GM10847 (cell line): ENCODE results near the gene DNAJB11.

Experiments
- POLR2A ChIP-seq: IDR thresholded peaks from 2 replicates; pipeline ENCODE4 v1.6.1; 2011; ENCODE audit not compliant: insufficient read length; ENCODE audit errors: extremely low read depth

DNAJB11 gene

DNA sequence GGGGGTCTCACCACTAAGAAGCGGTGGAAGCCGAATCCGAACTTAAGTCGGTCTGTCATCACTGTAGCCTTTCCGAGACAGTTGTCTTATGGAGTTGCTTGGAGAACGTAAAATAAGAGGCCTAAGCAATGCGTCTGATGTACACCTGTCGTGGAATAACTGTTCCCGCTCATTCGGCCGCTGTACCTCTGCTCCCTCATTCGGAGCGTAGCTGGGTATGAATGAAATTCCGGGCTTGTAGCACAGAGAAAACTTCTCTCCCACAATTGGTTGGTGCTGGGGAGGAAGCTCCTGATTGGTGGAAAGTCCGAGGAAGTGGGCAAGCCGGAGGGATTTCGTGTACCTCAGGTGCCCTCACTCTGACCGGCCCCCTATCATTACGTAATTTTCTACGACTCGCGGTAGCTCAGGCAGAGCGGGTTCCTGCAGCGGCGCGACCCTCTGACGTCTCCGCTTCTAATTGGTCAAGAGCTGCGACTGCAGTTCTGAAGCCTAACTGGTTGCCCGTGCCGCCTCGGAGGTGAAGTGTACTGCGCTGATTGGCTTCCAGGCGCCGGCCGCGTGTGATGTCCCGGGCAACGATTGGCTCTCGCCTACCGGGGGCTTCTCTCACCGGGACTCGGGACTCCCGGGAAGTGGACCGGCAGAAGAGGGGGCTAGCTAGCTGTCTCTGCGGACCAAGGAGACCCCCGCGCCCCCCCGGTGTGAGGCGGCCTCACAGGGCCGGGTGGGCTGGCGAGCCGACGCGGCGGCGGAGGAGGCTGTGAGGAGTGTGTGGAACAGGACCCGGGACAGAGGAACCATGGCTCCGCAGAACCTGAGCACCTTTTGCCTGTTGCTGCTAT, at the start of gene DNAJB11:
TSS of gene DNAJB11 (plus strand) at position 625 of the 845 bp plus-strand sequence. CDS start at position 803, 178 bp downstream.
- peak; percentile 68 for TF ChIP-seq POLR2A

DNA sequence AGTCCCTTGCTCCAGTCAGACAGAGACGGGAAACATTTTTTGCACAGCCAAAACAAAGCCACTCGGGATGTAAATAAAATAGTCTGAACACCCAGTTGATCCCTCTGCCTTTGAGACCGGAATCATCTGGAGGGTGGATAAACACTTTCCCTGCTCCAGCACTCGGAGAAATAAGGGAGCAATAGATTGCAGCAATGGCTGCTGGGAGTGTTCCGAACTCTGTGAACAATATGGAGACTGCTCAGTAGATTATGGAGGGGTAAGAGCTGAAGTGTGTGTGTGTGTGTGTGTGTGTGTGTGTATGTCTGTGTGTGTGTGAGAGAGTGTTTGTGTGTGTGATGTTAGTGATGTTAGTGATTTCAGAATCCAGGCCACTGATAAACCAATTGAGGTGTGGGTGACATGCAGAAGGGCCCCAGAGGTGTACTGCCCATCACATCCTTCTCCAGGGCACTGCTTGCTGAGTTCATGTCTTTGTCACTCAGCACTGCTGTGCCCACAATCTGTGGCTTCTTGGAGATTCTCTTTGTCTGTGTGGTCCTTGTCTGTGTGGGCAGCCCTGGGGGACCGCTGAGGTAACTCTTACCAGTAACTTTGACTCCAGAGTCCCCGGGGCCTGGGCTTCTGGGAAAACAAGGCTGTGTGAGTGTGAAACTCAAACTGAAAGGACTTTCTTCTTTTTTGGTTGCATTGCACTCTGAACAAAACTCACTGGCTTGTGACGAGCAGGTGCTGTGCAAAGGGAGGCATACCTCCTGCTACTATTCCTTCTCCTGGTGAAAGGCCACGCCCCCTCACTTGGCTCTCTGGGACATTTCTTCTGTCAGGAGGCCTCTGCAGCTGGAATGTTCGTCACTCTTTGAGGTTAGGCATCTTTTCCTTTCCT, 49.3 kb upstream of the DNAJB11 start:
- no peak for TF ChIP-seq POLR2A

DNA sequence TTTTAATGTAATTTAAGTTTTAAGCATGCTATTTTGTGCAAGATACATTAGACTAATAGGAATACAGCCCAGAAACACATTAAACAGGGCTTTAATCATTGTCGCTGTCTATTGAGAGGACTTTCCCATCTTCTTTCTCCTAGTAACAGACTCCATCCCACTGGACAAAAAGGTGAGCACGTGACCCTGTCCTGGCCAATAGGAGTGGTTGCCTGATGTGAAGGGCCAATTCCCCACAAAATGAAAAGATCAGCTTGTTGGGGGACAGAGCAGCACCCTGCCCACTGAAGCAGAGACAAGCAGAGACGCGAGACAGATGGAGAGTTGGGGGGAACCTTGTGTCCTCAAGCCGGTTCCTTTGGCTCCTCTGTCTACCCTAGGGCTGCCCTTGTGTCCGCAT, 47.5 kb upstream of the DNAJB11 start:
- no peak for TF ChIP-seq POLR2A

DNA sequence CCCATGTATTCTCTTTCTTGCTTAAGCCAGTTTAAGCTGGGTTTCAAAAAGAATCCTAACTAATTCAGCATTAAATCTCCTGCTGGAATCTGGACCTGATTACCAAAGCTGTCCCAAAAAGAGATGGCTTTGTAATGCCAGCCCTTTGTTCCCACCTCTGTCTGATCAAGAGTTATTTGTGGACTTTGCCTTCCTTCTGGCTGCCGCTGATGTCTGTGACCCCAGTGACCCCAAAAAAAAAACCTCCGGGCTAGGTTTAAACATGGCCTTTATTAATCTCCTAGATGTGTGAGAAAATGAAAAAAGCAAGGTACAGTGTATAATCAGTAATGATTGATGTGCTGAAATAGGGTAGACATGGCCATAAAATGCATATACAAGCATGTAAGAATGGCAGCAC, 47.1 kb upstream of the DNAJB11 start:
- TF ChIP-seq POLR2A, result no peak

DNA sequence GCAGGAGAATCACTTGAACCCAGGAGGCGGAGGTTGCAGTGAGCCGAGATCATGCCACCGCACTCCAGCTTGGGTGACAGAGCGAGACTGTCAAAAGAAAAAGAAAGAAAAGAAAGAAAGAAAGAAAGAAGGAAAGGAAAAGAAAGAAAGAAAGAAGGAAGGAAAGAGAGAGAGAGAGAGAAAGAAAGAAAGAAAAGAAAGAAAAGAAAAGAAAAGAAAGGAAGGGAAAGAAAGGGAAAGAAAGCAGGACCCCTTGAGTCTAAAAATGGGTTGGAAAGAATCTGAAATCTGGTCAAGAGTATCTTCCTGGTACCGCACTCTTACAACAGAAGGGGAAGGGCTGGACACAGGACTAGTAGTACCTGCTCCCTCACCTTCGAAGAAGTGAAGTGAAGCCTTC, 45.9 kb upstream of the DNAJB11 start:
- no peak for TF ChIP-seq POLR2A

DNA sequence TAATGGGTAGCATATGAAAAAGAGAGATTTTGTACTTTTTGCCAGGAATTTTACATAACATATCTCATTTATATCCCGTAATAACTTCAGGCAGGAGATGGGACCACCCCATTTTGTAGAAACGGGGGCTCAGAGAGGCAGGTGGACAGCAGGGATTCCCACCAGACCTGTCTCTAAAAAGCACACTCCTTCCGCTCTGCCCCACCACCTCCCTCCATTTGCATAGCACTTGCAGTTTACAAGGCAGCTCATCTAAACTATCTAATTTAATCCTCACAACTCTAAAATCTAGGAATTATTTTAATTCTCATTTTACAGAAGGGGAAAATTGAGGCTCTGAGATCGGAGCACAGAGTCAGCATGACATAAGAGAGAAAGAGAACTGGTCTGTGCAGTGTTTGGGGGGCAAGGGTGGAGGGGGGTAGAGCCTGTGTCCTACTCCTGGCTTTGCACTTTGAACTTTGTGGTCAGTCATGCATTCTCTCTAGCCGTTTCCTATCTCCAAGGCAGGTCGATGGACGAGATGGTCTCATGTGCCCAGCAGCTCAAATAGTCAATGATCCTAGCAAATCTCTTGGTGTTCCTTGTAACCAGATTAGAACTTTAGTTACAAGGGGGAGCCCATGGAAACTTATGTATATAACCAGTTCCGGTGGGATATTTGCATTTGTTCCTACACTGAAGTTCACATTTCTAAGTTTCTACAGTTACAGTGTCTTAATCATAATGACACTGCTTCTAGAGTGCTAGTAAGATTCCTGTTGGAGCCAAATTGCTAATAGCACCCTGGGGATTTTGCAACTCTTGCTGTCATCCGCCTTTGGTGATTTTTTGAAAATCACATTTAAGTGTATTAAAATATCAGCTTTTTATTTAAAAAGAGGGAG, 44.9 kb upstream of the DNAJB11 start:
- TF ChIP-seq POLR2A, result no peak

DNA sequence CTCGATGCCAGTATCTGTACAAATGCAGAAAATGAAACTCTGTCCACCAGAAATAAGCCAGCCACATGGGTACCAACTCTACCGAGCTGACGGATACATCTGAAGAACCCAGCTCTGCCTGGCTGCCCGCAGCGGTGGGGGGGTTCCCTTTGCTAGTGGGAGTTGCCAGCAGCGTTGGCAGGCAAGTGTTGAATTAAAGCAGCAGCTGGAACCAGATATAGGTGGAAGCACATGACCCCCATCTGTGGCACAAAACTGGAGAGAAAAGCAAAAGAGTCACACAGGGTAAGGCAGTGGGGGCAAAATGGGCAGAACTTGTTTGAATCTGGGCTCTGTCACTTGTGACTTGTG, 44.3 kb upstream of the DNAJB11 start:
- TF ChIP-seq POLR2A, result no peak

DNA sequence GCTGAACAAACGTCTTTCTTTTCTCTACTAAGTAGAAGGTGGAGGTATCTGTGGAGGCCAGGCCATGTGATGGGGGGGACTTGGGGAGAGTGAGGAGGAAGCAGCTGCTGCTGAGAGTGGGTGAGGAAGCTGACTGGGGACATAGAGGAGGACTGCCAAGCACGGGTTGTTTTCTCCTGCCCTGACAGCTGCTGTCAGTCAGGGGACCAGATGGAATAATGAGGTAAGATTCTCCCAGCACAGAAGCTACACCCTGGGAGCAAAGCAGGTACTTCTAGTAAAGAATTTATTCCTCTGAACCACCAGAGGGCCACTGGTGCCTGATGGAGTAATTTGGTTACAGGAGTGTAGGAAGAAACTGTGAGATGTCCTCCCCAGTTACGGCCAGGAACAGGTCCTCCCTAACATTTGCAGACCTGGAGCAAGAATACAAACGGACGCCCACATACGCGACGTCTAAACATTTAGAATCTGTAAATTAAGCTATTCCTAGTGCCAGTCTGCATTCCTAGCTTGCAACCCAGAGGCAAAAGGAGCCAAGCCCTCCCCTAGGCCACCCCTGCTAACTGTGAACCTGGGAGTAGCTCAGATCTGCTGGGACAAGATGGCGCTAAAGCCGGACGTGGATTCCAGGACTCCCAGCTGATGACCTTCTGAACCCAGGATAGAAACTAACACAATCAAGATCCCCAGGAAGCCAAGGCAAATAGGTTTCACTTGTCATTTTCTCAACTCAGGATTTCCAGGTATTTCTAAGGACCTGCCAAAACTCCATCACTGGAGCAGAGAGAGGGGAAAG, 41.1 kb upstream of the DNAJB11 start:
- TF ChIP-seq POLR2A, result no peak

DNA sequence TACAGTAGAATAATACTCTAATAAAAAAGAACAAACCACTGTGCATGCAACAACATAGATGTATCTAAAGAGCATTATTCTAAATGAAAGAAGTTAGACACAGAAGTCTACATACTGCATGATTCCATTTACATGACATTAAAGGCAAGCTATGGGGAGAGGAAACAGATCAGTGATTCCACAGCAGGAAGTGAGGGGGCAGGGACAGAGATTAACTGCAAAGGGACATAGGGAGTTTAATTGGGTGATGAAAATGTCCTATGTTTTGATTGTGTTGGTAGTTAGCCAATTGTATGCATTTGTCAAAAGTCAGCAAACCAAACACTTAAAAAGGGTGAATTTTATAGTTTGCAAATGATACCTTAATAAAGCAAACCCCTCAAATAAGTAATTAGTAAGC, 40.1 kb upstream of the DNAJB11 start:
- TF ChIP-seq POLR2A, result no peak

DNA sequence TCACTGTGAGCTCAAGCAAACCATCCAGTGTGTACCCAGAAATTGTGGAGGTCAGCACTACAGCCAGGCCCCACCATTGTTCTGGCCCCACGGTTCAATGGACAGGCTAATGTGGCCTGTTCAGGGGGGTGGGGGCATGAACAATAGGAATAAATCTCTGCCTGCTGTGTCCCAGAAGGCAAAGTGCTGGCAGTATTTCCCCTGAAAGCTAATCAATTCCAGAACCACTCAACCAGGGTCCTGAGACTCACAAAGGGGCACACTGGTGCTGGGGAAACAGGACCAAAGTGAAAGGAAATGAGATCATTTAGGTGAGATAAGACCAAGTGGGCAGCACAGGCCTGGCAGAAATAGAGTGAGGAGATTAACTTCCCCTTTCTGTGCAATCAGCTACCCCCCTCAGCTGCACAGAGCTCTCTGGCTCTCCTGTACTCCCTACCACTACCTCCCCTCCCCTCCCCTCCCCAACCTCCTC, 37.9 kb upstream of the DNAJB11 start:
- no peak for TF ChIP-seq POLR2A

DNA sequence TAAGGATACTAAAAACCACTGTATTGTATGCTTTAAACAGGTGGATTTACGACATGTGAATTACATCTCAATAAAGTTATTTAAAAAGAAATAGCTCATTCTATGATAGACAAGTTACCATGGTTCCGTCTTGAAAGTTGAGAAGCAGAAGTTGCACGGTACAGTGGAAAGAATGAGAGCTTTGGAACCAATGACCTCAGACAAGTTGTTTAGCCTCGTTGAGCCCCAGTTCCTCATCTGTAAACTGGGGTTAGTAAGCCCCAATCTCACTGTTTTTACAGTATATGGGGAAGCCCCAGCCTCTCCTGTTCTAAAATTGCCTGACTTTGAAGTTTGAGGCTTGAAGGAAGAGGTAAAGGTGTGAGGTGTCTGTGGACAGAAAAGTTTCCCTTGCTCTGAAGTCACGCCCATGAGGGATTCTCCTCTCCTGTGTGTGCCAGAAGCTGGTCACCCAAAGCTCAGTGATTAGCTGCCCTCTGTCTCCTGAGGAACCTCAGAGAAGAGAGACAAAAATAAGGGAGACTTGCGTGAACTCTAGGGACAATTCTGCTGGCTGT, 36.3 kb upstream of the DNAJB11 start:
- TF ChIP-seq POLR2A, result no peak

DNA sequence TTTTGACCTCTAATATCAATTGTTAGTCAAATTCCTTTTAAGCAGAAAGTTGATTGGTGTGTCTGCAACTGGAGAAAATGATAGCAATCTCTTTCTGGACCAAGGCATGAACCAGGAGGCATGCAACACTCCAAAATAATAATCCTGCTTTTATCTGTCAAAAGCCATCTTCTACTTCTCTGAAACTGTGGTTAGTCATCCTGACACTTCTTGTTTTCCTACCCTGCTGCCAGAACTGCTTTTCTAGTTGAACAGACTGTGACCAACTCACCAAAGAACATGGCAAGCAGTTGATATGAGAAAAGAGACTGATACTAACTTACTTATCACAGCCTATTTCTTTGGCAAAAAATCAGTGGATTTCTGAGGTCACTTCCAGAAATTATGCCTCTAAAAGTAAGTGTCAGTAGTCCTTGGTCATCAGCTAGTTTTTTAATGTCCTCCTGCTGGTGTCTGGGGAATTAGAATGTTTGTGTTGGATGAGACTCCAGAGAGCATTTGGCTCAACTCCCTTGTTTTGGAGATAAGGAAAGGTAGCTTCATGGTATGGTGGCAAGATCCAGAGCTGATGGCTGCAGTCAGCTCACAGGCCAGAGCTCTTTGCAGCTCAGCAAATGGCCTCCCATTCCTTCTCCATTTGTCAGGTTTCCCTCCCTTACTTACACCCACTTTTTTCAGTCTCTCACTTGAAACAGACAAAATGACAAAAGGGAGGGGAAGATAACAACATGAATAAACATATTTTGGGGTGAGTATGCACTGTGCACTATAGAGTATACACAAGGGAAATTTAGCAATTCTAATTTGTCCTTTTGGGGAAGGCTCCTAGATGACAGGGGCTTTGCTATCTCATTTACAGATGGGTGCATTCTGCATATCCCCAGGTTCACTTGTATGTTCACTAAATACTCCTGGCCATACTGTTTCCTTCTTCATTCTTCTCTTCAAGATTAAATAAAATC, 33.4 kb upstream of the DNAJB11 start:
- no peak for TF ChIP-seq POLR2A

DNA sequence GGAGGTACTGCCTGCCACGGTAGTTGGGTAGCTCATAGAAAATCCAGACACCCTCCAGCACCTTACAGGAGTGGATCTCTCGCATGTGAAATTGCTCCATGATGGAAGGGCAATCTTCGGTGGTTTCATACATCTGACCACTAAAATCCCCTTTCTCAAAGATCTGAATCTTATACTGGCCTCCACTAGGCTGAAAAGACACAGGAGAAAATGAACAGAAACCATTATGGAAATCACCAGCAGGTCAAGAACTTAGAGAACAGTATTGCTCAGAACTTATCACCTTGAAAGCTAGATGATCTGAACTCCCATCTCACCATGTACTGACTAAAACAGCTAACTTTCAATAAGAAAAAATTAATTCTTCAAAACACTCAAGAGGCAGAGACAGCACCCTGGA, 31.7 kb upstream of the DNAJB11 start:
- TF ChIP-seq POLR2A, result no peak

DNA sequence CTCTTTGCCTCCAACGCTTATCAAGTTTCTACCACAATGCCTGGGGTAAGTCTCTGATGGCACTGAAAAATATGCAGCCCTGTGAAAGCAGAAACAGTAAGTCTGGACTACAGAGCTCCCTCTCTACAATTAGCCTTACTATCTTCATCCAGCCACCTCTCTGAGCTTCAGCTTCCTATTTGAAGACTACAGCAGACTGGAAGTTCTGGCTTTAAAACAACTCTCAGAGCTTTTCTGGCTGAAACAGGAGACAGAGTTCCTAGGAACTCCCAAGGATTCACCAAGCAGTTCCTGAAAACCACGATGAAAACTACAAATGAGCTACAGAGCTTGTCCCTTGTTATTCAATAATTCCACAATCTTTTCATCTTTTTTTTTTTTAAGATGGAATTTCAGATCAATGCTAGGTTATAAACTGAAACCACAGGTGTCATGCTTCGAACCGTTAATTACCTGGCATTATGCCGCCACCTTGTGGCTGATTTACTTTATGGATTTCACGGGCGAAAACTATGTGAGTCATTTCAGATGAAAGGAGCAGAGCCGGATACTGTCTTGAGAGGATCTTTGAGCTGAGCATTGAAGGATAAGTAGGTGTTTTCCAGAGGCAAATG, 30.2 kb upstream of the DNAJB11 start:
- TF ChIP-seq POLR2A, result no peak
